NCI-H2029 (cell line): ENCODE results near the gene GPR108.
"Not testable (repeated sequence)": the region's sequence is repeated elsewhere in the genome, so short reads cannot be mapped to it uniquely, and the experiment has no call there.

Experiments used
- DNase-seq: peaks from one replicate; lab custom pipeline; 2025; lab: John Stamatoyannopoulos, UW

Gene GPR108

DNA sequence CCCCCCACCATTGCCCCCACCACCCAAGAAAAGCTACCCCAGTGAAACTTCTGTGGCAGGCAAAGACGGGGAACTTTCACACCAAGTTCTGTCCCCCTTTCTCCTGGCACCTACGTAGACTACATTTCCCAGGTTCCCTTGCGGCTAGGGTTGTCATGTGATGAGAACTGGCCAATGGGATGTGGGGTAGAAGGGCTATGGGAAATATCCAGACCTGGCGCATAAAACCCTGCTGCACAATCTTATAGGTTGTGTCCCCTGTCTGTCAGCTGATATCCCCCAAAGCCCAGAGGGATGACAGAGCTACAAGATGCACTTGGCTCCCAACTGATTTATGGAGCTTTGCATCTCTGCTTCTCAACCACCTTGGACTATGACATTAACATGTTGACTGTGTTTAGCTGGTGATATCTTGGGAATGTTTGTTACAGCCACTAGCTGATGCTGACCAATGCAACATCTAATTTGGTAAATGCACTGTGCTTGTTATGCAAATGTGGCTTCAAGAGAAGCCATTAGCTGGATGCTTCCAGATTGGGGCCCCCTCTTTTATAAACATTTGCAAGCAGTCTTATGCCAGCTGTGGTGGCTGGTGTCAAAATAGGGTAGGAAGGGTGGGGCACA is 23.8 kb upstream of the GPR108 start:
- DNase-seq, result no peak

DNA sequence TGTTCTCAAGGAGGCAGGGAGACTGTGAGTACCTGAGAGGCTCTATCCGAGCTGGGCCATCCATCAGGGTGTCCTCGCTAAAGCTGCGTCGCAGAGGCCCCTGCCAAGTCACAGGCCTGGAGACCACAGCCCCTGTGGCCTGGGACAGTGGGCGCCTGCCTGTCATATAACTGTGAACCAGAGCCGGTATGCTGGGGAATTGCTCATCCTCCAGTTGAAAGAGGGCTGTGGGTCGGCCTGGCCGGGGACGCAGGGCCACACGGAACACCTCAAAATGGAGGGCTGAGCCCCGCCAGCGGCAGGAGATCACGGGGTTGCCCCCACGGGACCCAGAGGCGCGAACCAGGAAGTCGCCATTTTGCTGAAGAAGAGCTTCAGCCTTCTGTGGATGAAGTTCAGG is 23.2 kb upstream of the GPR108 start:
- no peak for DNase-seq

DNA sequence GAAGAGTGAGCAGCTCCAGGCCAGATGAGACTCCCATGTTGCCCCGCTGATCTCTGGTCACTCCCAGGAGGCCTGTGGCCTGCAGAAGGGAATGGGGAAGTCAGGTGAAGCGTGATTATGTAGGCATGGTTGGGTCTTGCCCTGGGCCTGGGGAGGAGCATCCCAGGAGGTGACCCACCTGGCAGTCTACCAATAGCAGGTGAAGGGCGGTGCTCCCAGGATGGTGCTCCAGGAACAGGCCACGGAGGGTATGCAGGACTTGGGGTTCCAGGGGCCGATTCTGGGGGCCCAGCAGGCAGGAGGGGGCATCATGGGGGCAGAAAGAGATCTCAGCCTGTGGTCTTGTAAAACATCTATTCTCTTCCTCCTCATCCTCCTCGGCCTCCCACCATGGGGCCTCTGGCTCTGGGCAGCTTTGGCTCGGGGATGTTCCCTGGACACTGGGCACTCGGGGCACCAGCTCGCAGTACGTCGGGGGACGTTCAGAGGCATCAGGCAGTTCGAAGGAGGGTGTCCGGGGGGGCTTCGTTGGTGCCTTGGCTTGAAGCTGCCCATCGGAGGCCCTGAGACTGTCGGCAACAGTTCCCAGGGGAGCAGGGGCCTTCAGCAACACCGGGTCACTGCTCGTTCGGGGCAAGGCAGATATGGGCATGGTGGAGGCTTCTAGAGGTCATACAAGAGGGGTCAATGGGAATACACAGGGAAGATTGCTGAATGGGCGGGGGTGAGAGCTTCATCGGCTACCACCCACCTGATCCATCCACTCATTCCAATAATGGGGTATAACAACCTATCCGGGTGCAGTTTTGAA is 17.5 kb upstream of the GPR108 start:
- no peak for DNase-seq

DNA sequence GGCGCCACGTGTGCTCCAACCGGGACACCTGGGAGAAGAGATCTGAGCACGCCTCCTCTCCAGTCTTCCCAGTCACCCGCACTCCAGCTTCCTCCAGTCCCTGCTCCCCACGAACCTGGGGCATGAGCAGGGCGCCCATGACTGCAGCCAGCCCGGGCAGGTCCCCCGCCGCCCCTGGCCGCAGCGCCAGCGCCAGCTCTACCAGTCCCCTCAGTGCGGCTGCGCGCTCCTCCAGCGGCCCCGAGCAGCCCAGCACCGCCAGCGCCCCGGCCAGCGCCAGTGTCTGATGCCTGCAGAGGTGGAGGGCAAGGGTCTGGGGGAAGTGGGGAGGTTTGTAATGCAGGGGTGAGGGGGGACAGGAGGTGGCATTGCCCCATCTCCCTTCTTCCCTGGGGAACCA is 16.8 kb upstream of the GPR108 start:
- DNase-seq, result no peak

DNA sequence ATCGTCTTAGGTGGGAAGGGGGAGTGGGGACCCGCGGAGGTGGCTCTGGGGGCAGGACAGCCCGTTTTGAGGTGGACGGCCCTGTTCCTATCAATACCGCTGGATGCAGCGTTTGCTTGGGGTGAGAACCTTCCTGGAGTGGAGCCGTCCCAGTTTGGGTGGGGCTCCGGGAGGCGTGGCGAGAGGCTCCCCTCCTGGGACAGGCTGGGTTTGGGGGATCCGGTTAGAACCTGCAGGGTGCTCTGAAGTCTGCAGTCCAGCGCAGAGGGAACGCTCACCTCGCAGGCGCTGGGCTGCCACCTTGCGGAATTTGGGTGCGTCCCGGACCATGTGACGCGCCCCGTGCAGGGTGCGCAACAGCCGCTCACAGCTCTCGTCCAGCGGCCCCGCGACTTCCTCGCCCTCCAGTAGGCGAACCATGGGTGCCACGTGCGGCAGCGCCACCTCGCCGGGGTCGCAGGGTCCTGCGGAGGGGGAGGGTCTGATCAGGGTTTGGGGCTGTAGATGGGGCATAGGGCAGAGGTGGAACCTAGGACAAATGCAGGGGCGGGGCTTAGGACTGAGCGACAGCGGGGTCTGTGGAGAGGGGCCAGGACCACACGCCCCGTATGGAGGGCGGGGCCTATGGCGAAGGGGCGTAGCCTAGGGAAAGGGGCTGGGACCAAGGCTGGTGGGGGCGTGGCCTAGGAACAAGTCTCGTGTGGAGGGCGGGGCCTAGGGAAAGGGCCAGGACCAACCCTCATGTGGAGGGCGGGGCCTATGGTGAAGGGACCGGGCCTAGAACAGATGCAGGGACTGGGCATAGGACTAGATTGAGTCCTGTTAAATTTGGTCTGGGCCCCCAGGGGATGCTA is 16.0 kb upstream of the GPR108 start:
- no peak for DNase-seq

DNA sequence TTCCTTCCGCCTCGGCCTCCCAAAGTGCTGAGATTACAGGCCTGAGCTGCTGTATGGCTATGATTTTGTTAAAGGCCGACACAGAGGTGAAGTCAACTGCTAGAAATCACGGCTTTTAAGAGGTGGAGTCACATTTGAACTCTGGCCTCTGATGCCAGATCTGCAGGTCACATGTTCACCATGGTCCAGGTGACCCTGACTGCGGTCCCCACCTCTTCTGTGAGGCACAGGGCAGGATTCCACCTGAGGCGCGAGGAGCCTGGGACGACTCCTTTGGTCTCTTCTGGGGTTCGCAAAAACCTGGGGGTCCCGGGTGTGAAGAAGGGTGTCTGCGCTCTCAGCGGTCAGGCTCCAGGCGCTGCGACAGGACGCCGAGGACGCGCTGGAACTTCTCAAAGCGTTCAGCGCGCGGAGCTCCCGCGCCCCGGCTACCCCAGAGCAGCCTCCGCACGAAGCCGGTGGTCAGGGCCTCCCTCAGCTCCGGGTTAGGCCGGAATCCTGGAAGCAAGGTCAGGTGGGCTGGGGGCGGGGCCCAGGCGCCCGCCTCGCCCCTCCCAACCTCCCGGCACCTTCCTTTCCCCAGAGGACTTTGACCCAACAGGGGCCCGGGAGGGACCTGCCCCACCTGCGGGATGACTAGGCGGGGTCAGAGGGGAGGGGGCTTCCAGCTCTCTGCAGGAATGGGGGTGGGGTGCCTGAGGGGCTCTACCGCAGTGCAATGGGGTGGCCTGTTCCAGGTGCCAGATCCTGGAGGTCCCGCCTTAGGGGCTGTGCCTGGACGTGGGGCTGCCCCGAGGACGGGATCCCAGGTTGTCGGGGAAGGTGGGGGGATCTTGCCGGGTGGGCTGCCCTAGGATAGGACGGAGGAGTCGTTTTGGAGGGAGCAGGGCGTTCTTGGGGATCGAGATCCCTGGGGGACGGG is 15.1 kb upstream of the GPR108 start:
- no peak for DNase-seq

DNA sequence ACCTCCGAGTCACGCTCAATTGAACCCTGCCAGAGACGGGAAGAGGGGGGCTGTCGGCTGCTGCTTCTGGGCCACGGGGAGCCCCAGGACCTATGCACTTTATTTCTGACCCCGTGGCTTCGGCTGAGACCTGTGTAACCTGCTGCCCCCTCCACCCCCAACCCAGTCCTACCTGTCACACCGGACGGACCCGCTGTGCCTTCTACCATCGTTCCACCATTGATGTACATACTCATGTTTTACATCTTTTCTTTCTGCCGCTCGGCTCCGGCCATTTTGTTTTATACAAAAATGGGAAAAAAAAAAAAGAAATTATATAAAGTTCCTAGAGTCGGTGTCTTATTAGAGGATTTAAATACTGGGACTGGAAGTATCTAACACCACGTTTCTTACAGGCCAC is 13.8 kb upstream of the GPR108 start:
- no peak for DNase-seq

DNA sequence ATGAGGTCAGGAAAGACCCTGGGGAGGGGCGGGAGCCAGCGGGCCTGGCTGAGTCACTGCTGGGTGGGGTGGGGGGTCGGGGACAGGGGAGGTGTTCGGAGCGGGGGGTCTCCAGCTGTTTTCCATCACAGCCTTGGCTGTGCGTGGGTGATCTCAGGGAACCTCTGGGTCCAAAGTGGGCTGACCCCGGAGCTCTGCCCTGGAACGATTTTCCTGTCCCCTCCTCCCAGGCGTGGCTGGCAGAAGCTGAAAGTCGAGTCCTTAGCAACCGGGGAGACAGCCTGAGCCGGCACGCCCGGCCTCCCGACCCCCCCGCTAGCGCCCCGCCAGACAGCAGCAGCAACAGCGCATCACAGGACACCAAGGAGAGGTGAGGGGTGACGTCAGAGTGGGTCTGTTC is 12.7 kb upstream of the GPR108 start:
- no peak for DNase-seq

DNA sequence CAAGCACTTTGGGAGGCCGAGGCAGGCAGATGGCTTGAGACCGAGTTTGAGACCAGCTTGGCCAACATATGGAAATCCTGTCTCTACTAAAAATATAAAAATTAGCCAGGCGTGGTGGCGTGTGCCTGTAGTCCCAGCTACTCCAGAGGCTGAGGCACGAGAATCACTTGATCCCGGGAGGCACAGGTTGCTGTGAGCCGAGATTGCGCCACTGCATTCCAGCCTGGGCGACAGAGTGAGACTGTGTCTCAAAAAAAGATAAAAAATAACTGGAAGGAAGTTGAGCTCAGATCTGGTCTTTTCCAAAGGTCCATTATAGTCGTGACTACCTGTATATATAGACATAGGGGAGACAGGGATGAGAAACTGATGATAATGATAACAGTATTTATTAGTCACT is 11.2 kb upstream of the GPR108 start:
- not testable (repeated sequence) for DNase-seq

DNA sequence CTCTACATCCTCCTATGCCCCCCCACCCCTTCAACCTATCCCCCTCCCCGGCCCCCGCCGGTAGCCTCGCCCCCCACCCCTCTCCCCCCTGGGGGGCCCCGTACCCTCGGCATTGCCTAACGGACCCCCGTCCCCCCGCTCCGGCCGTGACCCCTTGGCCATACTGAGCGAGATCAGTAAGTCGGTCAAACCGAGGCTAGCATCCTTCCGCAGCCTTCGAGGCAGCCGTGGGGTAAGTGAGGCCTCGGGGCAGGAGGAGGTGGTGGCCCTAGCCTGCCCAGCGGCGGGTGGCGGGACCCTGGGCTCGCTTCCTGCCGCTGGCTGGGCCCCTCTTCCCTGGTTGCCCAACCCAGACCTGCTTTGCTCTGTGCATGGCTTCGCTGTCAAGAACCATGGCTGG is 8.6 kb upstream of the GPR108 start:
- DNase-seq, result no peak

DNA sequence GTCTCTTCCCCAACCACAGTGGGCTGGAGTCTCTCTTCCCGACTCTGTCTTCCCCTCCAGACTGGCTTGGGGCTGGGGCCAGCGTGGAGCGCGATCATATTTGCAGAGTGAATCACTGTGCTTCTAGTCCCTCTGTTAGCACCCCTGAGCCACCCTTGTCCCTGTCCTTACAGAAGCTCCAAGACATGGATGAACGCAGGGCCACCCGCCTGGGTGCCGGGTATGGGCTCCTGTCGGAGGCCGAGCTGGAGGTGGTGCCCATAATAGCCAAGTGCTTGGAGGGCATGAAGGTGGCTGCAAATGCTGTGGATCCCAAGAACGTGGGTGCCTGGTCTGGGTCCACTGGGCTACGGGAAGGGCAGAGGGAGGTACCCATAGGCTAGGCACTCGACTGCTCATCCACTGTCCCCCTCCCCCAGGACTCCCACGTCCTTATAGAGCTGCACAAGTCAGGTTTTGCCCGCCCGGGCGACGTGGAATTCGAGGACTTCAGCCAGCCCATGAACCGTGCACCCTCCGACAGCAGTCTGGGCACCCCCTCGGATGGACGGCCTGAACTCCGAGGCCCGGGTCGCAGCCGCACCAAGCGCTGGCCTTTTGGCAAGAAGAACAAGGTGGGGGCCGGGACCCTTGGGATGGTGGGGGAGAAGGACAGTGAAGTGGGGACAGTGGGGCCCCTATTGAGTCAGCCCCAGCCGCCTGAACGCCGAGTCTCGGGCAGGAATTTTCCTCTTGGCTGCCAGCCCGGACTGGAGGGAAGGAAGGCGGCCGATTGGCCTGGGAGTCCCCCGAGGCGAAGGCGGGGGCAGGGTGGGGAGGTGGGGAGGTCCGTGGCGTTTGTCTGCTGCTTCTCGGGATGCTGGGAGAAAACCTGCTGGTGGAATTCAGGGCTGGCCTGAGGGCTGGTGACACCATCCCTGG is 7.3 kb upstream of the GPR108 start:
- DNase-seq, result peak; percentile 27

DNA sequence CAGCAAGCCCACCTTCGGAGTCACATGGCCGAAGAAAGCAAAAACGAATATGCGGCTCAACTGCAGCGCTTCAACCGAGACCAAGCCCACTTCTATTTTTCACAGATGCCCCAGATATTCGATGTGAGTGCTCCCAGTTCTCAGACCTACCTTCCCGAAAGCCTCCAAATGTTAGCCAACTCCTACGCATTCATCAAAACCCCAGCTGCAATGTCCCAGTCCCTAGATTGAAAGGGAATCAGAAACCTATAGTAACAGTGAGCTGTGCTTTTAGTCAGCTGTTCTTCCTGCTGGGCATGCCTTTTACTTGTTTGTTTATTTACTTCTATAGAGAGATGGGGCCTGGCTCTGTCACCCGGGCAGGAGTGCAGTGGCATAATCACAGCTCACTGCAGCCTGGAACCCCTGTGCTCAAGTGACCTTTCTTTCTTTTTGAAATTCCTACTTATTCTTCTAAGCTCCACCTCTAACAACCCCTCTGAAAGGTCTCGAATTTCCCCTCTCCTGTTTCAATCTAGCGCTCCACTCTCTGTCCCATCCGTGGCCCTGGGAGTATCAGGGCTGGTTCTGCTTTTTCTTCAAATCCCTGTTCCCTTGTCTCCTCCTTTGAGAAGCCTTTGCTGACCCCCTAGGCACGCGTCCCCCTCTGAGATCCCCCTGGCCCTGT is 6.5 kb upstream of the GPR108 start:
- no peak for DNase-seq

DNA sequence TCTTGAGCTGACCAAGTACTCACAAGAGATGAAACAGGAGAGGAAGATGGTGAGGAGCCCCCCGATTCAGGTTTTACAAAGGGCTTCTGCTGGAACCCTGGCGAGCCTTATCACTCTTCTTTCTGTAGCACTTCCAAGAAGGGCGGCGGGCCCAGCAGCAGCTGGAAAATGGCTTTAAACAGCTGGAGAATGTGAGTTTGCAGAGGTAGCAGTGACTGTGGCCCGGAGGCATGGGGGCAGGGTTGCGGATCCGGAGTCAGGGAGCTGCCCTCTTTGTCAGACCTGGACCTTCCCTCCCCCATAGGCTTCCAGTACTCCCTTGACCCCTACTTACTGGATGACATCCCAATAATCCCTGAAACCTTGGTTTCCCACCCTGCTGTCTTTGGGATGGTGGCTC is 5.7 kb upstream of the GPR108 start:
- no peak for DNase-seq

DNA sequence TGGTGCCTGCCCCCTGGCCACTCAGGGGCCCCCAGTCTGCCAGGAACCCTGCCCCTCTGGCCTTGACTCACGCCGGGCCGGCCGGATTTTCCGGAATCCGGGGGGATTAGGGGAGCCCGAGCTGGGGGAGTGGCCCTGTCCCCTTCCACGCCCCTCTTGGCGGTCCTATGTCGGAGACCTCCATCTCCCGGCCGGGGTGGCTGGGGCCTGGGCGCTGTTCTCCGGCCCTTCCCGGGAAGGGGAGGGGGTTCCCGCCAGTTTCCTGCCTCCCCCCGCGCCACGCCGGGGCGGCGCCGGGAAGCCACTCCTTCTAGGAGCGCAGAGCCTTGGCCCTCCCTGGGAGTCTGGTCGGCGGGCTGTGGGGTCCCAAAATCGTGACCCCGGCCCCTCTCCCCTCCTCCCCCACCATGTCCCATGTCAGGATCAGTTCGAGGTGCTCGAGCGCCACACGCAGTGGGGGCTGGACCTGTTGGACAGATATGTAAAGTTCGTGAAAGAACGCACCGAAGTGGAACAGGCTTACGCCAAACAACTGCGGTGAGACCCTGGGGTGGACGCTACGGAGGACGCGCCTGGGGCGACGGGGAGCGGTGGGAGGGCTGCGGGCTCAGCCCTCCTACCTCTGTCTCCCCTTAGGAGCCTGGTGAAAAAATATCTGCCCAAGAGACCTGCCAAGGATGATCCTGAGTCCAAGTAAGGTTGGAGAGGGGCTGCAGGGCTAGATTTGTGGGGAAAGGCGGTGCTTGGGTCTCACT is 3.4 kb upstream of the GPR108 start:
- no peak for DNase-seq

DNA sequence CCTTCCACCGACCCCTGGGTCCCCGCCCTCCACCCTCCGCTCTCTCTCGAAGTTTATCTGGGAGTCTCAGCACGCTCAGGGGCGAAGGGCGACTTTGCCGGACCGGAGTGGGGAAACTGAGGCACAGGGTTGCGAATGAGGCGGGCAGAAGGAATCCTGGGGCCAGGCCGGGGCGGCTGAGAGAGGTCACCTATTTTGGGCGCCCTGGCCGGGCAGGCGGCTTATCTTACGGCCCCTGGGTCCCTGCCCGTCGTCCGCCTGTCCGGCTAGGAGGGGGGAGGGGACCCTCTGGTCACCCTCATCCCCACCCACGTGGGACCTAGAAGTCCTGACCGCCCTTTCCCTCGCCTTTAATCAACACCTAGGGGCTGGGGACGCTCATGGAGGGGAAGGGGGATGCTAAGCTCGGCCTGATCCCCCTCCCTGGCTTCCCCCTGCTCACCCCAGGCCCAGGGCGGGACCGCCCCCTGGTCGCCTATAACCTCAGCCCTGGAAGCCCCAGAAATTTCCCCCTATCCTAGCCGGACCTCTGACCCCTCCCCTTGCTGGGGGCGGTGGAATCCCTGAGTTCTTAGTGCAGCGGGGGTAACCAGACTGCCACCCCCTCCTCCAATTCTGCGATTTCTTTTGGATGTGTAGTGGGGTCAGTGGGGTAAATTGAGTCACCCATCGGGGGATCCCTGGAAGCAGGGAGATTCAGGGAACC is 2.7 kb upstream of the GPR108 start:
- DNase-seq, result no peak

DNA sequence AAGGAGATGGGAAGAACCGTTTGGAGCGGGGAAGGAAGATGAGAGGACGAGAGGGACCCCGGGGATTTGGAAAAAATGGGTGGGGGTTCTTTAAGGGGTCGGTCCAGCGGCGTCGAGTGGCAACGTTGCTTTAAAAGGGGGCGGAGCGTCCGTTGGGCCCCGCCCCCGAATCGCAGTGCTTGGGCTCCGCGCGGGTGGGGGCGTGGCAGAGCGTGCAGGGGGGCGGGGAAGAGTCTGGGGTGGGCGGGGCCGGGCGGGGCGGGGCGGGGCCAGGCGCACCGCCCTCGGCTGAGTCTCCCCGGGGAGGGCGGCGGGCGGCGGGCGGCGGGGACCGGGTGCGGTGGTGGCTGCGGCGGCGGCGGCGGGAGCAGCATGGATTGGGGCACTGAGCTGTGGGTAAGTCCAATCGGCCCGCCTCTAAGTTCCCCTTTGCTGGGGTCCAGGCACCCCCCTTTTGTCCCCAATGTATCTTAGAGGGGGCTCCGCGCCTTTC is 2.1 kb upstream of the GPR108 start, which contains the start of gene TRIP10:
Gene TRIP10, plus strand, starts transcription at position 291 of the 493 bp plus-strand sequence. Its CDS starts 82 bp downstream, at position 373.
- DNase-seq, result peak; percentile 72

DNA sequence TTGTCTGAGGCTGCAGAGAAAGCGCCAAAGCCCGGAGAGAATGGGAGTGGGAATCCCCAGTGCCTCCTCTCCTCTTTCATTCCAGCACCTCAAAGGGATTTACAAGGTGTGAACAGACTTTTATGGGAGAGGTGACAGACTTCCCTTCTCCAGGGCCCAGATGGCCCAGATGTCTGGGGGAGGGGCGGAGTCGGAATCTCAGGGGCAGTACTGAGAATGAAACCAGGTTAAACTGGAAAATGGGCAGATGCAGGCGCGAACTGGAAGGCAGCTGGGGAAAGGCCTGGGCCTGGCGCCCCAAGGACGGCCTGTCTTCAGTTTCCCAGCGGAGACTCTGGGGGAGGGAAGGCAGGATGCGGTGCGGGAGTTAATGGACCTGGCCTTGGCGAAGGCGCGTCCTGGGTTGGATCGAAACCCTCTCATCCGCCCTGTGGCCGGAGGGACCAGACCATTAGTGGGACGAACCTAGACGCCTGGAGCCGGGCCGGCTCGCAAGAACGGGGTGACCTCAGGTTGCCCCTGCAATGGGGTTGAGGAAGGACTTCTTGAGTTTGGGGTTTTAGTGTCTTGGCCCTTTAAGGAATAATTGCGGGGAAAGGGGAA is 1.5 kb upstream of the GPR108 start:
- DNase-seq, result peak; percentile 66
